Vagina (tissue), 2 donors: ENCODE measurements around the gene MSANTD3.

Source experiments
- POLR2A ChIP-seq, 2 donors: fragments of 450-650 bp; IDR thresholded peaks; one replicate each; pipeline ENCODE4 v1.6.1; 2017; ENCODE audit warnings: antibody characterized with exemption in 2 of 2, mild to moderate bottlenecking in 2 of 2, moderate library complexity in 2 of 2
- POLR2AphosphoS5 ChIP-seq, 2 donors: sonication (generic); formaldehyde crosslinking; IDR thresholded peaks; one replicate each; pipeline ENCODE4 v1.9.0; 2017; ENCODE audit warnings: antibody characterized with exemption in 2 of 2, mild to moderate bottlenecking in 2 of 2, low read depth in 1 of 2; ENCODE audit not compliant: insufficient read depth in 1 of 2
- TF ChIP-seq, protein P1 (sequence below), 3 experiments: fragments of 450-650 bp in 2 of 3; fragments of 200-600 bp in 1 of 3; sonication (generic) in 1 of 3; IDR thresholded peaks; one replicate each; pipeline ENCODE4 v1.5.1; 2017 to 2019; ENCODE audit warnings: antibody characterized with exemption in 3 of 3, mild to moderate bottlenecking in 2 of 3, moderate library complexity in 2 of 3

DNA sequence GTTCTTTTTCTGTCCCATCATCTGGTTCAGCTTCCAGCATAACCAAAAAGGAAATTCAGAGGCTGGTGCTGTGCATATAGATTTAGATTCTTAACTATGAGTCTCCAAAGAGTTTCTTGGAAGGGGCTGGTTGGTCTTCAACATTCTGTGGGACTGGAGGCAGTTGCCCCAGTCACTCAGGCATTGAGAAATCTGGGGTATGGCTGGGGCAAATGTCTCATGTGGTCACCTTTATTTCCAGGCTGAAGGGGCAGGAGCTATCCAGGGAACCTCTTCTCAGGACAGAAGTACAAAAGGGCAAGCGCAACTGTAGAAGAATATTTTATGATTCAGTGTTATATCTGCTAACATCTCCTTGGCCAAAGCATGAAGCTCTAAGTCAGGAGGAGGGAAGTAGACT lies 30.6 kb downstream of the MSANTD3 start:
- TF ChIP-seq, protein P1, sequence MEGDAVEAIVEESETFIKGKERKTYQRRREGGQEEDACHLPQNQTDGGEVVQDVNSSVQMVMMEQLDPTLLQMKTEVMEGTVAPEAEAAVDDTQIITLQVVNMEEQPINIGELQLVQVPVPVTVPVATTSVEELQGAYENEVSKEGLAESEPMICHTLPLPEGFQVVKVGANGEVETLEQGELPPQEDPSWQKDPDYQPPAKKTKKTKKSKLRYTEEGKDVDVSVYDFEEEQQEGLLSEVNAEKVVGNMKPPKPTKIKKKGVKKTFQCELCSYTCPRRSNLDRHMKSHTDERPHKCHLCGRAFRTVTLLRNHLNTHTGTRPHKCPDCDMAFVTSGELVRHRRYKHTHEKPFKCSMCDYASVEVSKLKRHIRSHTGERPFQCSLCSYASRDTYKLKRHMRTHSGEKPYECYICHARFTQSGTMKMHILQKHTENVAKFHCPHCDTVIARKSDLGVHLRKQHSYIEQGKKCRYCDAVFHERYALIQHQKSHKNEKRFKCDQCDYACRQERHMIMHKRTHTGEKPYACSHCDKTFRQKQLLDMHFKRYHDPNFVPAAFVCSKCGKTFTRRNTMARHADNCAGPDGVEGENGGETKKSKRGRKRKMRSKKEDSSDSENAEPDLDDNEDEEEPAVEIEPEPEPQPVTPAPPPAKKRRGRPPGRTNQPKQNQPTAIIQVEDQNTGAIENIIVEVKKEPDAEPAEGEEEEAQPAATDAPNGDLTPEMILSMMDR (IDR thresholded peaks at IDR 0.05), result no peak
- no peak for TF ChIP-seq POLR2A (IDR thresholded peaks at IDR 0.05)
- no peak for TF ChIP-seq POLR2AphosphoS5 (IDR thresholded peaks at IDR 0.05; ENCODE audit: insufficient read depth in 1 of 2, low read depth in 1 of 2)
